ENCODE results near the gene RAB3D. TPM values are rescaled to one million over a fixed set of nuclear protein-coding genes. Genes with fewer than 3 reads are reported as not detected.
A peak's percentile ranks its signal among the peaks of the same experiment; 100 is the strongest.

RAB3D gene
- total RNA-seq, 2 experiments from 2014 or later: 10.1 to 11.8 TPM

GRCh38 chr19:11295665-11296245 is 43.7 kb downstream of the RAB3D start, which contains the start of gene TSPAN16:
Gene TSPAN16, plus strand, starts transcription at chr19:11296160. Its CDS starts 138 bp downstream, at chr19:11296298.
- Mint-ChIP-seq H3K27me3 (peaks cover 31% of the 10 kb centered on the region), H3K36me3 (no peaks in the 10 kb centered on the region), H3K4me1 (peaks cover 6% of the 10 kb centered on the region), H3K4me3 (no peak within 1 kb of the TSS), H3K27ac (no peak within 1 kb of the TSS), H3K9me3 (no peaks in the 10 kb centered on the region)
- ATAC-seq (ENCODE audit: low read depth) (no peak), DNase-seq (no peak)
- POLR2A ChIA-PET: no interaction called here

GRCh38 chr19:11295180-11295579 is 44.3 kb downstream of the RAB3D start:
- Mint-ChIP-seq H3K27me3 (peaks cover 36% of the 10 kb centered on the region), H3K9me3 (no peaks in the 10 kb centered on the region), H3K4me3 (no peak overlapping the region), H3K36me3 (no peaks in the 10 kb centered on the region), H3K4me1 (peaks cover 6% of the 10 kb centered on the region), H3K27ac (no peak overlapping the region)
- DNase-seq (no peak), ATAC-seq (ENCODE audit: low read depth) (no peak)
- POLR2A ChIA-PET: no interaction called here

- peak overlapping the region; percentile 74 for H3K4me3 Mint-ChIP-seq
- peaks cover 46% of the 10 kb centered on the region for H3K27me3 Mint-ChIP-seq
- ATAC-seq (ENCODE audit: low read depth) (peak; percentile 94), DNase-seq (peak; percentile 90)
- H3K27ac Mint-ChIP-seq: no peak overlapping the region
- no peaks in the 10 kb centered on the region for H3K36me3 Mint-ChIP-seq
- POLR2A ChIA-PET: interaction anchor here (0.7 to 1.1 kb wide), 3 partner anchors 81 to 188 kb away, joined by 5 to 8 read pairs (median 6); partner anchors contain the start of gene SWSAP1
- H3K4me1 Mint-ChIP-seq: peaks cover 6% of the 10 kb centered on the region
- no peaks in the 10 kb centered on the region for H3K9me3 Mint-ChIP-seq
Observed at GRCh38 chr19:11293433-11294389, 45.7 kb downstream of the RAB3D start.

GRCh38 chr19:11291991-11292390 is 47.5 kb downstream of the RAB3D start:
- no peaks in the 10 kb centered on the region for H3K9me3 Mint-ChIP-seq
- peaks cover 8% of the 10 kb centered on the region for H3K4me1 Mint-ChIP-seq
- no peak overlapping the region for H3K27ac Mint-ChIP-seq
- POLR2A ChIA-PET: interaction anchor here (0.6 kb wide), 1 partner anchor 89 kb away, joined by 3 read pairs; no protein-coding TSS in a partner anchor
- H3K36me3 Mint-ChIP-seq: no peaks in the 10 kb centered on the region
- ATAC-seq (ENCODE audit: low read depth) (no peak), DNase-seq (no peak)
- H3K27me3 Mint-ChIP-seq: peaks cover 61% of the 10 kb centered on the region
- H3K4me3 Mint-ChIP-seq: no peak overlapping the region

GRCh38 chr19:11291415-11291814 is 48.0 kb downstream of the RAB3D start:
- Mint-ChIP-seq H3K9me3 (no peaks in the 10 kb centered on the region), H3K27ac (no peak overlapping the region), H3K4me1 (peaks cover 8% of the 10 kb centered on the region), H3K36me3 (no peaks in the 10 kb centered on the region), H3K27me3 (peaks cover 62% of the 10 kb centered on the region), H3K4me3 (no peak overlapping the region)
- DNase-seq: no peak
- ATAC-seq (ENCODE audit: low read depth): no peak
- POLR2A ChIA-PET: no interaction called here

GRCh38 chr19:11290256-11290655 is 49.2 kb downstream of the RAB3D start:
- Mint-ChIP-seq H3K36me3 (no peaks in the 10 kb centered on the region), H3K27me3 (peaks cover 65% of the 10 kb centered on the region), H3K9me3 (no peaks in the 10 kb centered on the region), H3K4me1 (peaks cover 8% of the 10 kb centered on the region), H3K27ac (no peak overlapping the region), H3K4me3 (no peak overlapping the region)
- POLR2A ChIA-PET: interaction anchor here (0.7 kb wide), 1 partner anchor 119 kb away, joined by 4 read pairs; no protein-coding TSS in a partner anchor
- ATAC-seq (ENCODE audit: low read depth): no peak
- no peak for DNase-seq

GRCh38 chr19:11288349-11288748 is 51.1 kb downstream of the RAB3D start:
- H3K36me3 Mint-ChIP-seq: no peaks in the 10 kb centered on the region
- peaks cover 64% of the 10 kb centered on the region for H3K27me3 Mint-ChIP-seq
- ATAC-seq (ENCODE audit: low read depth): no peak
- POLR2A ChIA-PET: interaction anchor here (0.6 kb wide), 1 partner anchor 13 kb away, joined by 3 read pairs; no protein-coding TSS in a partner anchor
- H3K4me1 Mint-ChIP-seq: peaks cover 2% of the 10 kb centered on the region
- H3K4me3 Mint-ChIP-seq: no peak overlapping the region
- DNase-seq: no peak
- H3K9me3 Mint-ChIP-seq: no peaks in the 10 kb centered on the region
- H3K27ac Mint-ChIP-seq: no peak overlapping the region

GRCh38 chr19:11286312-11286974 is 53.0 kb downstream of the RAB3D start:
- Mint-ChIP-seq H3K27me3 (peaks cover 72% of the 10 kb centered on the region), H3K4me3 (no peak overlapping the region), H3K4me1 (peaks cover 5% of the 10 kb centered on the region), H3K27ac (no peak overlapping the region), H3K9me3 (no peaks in the 10 kb centered on the region), H3K36me3 (no peaks in the 10 kb centered on the region)
- ATAC-seq (ENCODE audit: low read depth) (no peak), DNase-seq (no peak)
- POLR2A ChIA-PET: interaction anchor here (1.0 to 1.3 kb wide), 2 partner anchors 59 to 95 kb away, joined by 3 to 4 read pairs; partner anchors contain the start of genes CCDC159 and TMEM205

- Mint-ChIP-seq H3K4me1 (peaks cover 12% of the 10 kb centered on the region), H3K36me3 (no peaks in the 10 kb centered on the region), H3K27me3 (peaks cover 67% of the 10 kb centered on the region), H3K9me3 (no peaks in the 10 kb centered on the region), H3K27ac (no peak overlapping the region), H3K4me3 (no peak overlapping the region)
- DNase-seq: no peak
- POLR2A ChIA-PET: no interaction called here
- ATAC-seq (ENCODE audit: low read depth): no peak
Observed at GRCh38 chr19:11284515-11284914, 54.9 kb downstream of the RAB3D start.

GRCh38 chr19:11281356-11282049 is 58.0 kb downstream of the RAB3D start:
- peaks cover 2% of the 10 kb centered on the region for H3K9me3 Mint-ChIP-seq
- no peaks in the 10 kb centered on the region for H3K36me3 Mint-ChIP-seq
- DNase-seq: no peak
- ATAC-seq (ENCODE audit: low read depth): no peak
- POLR2A ChIA-PET: interaction anchor here (0.5 to 1.1 kb wide), 3 partner anchors 14 to 201 kb away, joined by 3 read pairs; no protein-coding TSS in a partner anchor
- peaks cover 13% of the 10 kb centered on the region for H3K4me1 Mint-ChIP-seq
- H3K4me3 Mint-ChIP-seq: no peak overlapping the region
- peaks cover 64% of the 10 kb centered on the region for H3K27me3 Mint-ChIP-seq
- no peak overlapping the region for H3K27ac Mint-ChIP-seq

- H3K4me1 Mint-ChIP-seq: peaks cover 13% of the 10 kb centered on the region
- peaks cover 2% of the 10 kb centered on the region for H3K9me3 Mint-ChIP-seq
- peak overlapping the region; percentile 78 for H3K4me3 Mint-ChIP-seq
- H3K27me3 Mint-ChIP-seq: peaks cover 67% of the 10 kb centered on the region
- ATAC-seq (ENCODE audit: low read depth) (peak; percentile 80), DNase-seq (peak; percentile 58)
- POLR2A ChIA-PET: interaction anchor here (0.7 to 1.2 kb wide), 6 partner anchors 60 to 142 kb away, joined by 3 to 8 read pairs (median 4); no protein-coding TSS in a partner anchor
- peak overlapping the region; percentile 82 for H3K27ac Mint-ChIP-seq
- no peaks in the 10 kb centered on the region for H3K36me3 Mint-ChIP-seq
Observed at GRCh38 chr19:11279505-11280236, 59.8 kb downstream of the RAB3D start.

GRCh38 chr19:11278670-11279069 is 60.8 kb downstream of the RAB3D start:
- Mint-ChIP-seq H3K27me3 (peaks cover 67% of the 10 kb centered on the region), H3K27ac (no peak overlapping the region), H3K36me3 (no peaks in the 10 kb centered on the region), H3K9me3 (peaks cover 2% of the 10 kb centered on the region), H3K4me1 (peaks cover 13% of the 10 kb centered on the region), H3K4me3 (no peak overlapping the region)
- DNase-seq: no peak
- ATAC-seq (ENCODE audit: low read depth): no peak
- POLR2A ChIA-PET: interaction anchor here (0.6 to 1.2 kb wide), 4 partner anchors 95 to 1594 kb away, joined by 3 to 5 read pairs (median 4); partner anchors contain the start of gene ELOF1

Data from activated naive CD8-positive, alpha-beta T cell treated with anti-CD3 and anti-CD28 coated beads, Interleukin-2, amount 10 ng/mL, durations not matched to agents 7 days and 5 days (primary cell).